PFSK-1 (cell line): ENCODE results near the gene DEGS2.

ENCODE experiments used
- FOXP2 ChIP-seq: optimal IDR thresholded peaks from 2 replicates; pipeline ENCODE3; 2011; ENCODE audit warnings: borderline replicate concordance, control low read depth, inconsistent platforms; ENCODE audit not compliant: insufficient read depth; ENCODE audit errors: extremely low read length, extremely low read depth
- TF ChIP-seq, protein P1 (sequence below), 2 experiments: IDR thresholded peaks; 2 replicates each; pipeline versions ENCODE4 v1.6.1 to v1.8.0; 2011 to 2012; ENCODE audit warnings: low read depth in 2 of 2, low read length in 2 of 2, control low read depth in 1 of 2, inconsistent platforms in 1 of 2, mild to moderate bottlenecking in 1 of 2, moderate library complexity in 1 of 2; ENCODE audit not compliant: insufficient read depth in 1 of 2

DNA sequence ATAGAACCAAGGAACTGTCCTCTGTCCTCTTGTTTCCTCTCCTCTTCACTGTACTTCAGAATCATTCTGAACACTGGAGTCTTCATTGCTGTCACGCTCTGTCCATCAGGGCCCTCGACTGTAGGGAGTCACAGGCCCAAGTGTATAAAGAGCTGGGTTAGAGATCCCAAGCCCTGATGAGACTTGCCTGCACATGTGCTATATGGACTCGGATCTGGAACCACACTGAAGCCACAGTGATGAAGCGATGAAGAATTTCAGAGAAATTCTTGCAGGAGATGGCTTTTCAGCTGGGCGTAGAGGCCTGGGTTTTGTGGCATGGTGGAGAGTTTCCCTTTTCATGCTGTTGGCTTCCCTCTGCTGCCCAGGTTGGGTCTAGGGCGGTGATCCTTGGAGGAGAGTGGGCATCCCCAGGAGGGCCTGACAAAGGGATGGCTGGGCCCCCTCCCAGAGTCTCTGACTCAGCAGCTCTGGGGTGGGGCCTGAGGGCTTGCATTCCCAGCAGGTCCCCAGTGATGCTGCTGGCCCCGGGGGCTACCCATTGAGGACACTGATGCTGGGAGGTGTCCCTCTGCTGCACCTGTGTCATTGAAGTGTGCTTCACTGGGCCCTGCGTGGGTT lies 39.9 kb upstream of the DEGS2 start:
- TF ChIP-seq FOXP2 = no peak
- TF ChIP-seq, protein P1, sequence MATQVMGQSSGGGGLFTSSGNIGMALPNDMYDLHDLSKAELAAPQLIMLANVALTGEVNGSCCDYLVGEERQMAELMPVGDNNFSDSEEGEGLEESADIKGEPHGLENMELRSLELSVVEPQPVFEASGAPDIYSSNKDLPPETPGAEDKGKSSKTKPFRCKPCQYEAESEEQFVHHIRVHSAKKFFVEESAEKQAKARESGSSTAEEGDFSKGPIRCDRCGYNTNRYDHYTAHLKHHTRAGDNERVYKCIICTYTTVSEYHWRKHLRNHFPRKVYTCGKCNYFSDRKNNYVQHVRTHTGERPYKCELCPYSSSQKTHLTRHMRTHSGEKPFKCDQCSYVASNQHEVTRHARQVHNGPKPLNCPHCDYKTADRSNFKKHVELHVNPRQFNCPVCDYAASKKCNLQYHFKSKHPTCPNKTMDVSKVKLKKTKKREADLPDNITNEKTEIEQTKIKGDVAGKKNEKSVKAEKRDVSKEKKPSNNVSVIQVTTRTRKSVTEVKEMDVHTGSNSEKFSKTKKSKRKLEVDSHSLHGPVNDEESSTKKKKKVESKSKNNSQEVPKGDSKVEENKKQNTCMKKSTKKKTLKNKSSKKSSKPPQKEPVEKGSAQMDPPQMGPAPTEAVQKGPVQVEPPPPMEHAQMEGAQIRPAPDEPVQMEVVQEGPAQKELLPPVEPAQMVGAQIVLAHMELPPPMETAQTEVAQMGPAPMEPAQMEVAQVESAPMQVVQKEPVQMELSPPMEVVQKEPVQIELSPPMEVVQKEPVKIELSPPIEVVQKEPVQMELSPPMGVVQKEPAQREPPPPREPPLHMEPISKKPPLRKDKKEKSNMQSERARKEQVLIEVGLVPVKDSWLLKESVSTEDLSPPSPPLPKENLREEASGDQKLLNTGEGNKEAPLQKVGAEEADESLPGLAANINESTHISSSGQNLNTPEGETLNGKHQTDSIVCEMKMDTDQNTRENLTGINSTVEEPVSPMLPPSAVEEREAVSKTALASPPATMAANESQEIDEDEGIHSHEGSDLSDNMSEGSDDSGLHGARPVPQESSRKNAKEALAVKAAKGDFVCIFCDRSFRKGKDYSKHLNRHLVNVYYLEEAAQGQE (IDR thresholded peaks at IDR 0.05; ENCODE audit: insufficient read depth in 1 of 2, low read depth in 2 of 2, low read length in 2 of 2) = no peak
